IPS-NIHi7 (cell line): ENCODE measurements around the gene APH1B.
"Not testable (repeated sequence)": the region's sequence is repeated elsewhere in the genome, so short reads cannot be mapped to it uniquely, and the experiment has no call there.

Source experiments
- DNase-seq: peaks from one replicate; pipeline ENCODE4 v3.0.0; 2012; ENCODE audit warnings: mixed read lengths; ENCODE audit errors: extremely low spot score

The APH1B gene

GRCh38 chr15:63296195-63296594, 18.8 kb downstream of the APH1B start:
- DNase-seq = no peak

- no peak for DNase-seq
Observed at GRCh38 chr15:63299943-63300575, 22.7 kb downstream of the APH1B start.

DNA sequence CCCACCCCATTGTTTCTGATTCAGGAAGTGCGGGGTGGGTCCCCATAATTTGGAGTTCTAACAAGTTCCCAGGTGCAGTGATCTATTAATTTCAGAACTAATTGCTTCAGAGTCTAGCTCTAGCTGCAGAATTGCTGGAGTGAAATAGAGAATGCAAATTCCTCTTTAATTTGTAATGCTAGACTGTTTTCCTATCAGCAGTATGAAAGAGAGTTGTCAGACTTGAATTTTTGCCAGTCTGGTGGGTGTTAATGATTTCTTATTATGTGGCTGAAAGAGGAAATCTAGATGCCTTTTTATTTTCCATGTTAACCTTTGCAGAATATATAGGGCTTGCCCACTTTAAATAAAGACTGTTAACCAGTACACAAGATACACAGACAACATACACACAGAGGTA, 23.7 kb downstream of the APH1B start:
- no peak for DNase-seq

- no peak for DNase-seq
Observed at GRCh38 chr15:63305260-63305659, 27.9 kb downstream of the APH1B start.

GRCh38 chr15:63306492-63307073, 29.2 kb downstream of the APH1B start:
- DNase-seq = no peak

DNA sequence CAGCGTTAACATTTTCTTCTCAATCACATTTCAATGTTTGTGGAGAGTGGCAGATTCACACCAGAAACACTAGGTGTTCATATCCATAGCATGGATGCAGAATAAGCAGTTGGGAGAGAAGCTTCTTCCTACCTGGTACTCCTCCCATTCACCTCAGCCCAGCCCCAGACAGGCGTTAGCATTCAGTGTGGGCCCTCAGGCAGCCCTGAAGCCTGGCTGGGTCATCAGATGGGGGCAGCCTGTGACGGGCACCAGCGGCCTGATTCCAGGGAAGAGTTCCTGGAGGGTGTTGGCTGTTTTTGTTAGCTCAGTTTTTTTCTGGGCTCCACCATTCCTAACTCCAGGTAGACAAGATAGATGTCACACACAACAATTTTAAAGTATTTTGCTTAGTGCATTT, 31.1 kb downstream of the APH1B start:
- DNase-seq = peak; percentile 29

DNA sequence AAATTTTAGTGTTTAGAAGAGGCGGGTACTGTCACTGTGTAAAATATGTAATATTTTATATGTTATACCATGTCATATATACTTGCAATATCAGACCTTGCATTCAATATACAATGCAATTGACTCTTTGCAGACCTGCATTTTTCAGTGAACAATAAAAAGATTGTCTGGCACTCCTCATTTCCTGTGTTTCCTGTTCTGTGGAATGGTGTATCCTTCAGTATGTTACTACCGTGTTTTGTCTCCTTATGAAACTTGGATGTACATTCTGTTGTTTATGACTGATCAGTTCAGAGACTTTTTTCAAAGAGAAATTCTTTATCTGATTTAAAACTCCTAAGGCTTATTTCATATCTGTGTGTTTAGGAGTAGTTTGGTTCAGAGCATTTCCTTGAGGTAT, 31.5 kb downstream of the APH1B start:
- no peak for DNase-seq

DNA sequence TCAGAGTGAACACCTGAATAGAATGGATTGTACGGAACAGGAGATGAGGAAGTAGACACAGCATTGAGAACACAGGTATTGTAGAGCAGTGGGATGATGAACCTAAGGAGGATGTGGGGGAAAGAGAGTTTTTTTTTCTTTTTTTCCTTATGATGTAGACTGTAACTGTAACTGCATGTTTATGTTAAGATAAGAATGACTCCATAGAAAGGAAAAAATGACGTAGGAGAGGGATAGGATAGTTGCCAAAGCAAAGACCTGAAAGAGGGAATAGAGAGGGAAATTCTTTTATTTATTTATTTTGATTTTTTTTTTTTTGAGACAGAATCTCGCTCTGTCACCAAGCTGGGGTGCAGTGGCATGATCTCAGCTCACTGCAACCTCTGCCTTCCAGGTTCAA, 33.2 kb downstream of the APH1B start:
- no peak for DNase-seq

- no peak for DNase-seq
Observed at GRCh38 chr15:63312286-63312685, 34.9 kb downstream of the APH1B start.

GRCh38 chr15:63313825-63314224, 36.4 kb downstream of the APH1B start:
- no peak for DNase-seq

DNA sequence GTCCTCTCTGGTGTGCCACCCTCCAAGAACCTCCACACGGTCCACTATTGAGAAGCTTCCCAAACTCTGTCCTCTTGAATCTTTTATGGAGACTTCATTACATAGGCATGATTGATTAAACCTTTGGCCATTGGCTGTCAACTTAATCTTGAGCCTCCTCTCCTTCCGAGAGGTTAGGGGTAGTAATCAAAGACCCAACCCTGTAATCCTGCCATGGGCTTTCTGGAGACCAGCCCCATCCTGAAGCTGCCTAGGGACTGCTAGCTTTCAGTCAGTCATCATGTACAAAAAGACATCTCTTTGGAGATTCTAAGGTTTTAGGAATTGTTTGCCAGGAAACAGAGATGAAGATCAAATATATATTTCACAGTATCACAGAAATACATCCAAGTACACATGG, 37.0 kb downstream of the APH1B start:
- DNase-seq = no peak

- DNase-seq = no peak
Observed at GRCh38 chr15:63318344-63318743, 40.9 kb downstream of the APH1B start.

- no peak for DNase-seq
Observed at GRCh38 chr15:63319065-63319464, 41.7 kb downstream of the APH1B start.

- DNase-seq = not testable (repeated sequence)
Observed at GRCh38 chr15:63320446-63320845, 43.0 kb downstream of the APH1B start.

DNA sequence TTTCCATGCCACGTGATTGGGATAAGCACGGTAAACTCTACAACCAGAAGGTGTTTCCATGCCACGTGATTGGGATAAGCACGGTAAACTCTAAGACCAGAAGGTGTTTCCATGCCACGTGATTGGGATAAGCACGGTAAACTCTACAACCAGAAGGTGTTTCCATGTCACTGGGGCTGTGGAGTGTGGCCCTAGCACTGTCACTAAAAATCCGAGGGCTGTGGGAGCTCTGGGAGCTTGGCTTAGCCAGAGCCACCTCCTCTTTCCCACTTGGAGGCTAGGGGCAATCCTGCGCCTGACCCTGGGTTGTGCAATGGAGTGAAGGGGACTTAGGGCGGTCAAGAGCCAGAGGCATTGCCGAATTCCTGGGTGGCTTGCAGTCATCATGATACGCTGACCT, 43.6 kb downstream of the APH1B start:
- DNase-seq = not testable (repeated sequence)

GRCh38 chr15:63321462-63321861, 44.1 kb downstream of the APH1B start:
- DNase-seq = no peak

- peak; percentile 9 for DNase-seq
Observed at GRCh38 chr15:63322541-63322940, 45.1 kb downstream of the APH1B start.

DNA sequence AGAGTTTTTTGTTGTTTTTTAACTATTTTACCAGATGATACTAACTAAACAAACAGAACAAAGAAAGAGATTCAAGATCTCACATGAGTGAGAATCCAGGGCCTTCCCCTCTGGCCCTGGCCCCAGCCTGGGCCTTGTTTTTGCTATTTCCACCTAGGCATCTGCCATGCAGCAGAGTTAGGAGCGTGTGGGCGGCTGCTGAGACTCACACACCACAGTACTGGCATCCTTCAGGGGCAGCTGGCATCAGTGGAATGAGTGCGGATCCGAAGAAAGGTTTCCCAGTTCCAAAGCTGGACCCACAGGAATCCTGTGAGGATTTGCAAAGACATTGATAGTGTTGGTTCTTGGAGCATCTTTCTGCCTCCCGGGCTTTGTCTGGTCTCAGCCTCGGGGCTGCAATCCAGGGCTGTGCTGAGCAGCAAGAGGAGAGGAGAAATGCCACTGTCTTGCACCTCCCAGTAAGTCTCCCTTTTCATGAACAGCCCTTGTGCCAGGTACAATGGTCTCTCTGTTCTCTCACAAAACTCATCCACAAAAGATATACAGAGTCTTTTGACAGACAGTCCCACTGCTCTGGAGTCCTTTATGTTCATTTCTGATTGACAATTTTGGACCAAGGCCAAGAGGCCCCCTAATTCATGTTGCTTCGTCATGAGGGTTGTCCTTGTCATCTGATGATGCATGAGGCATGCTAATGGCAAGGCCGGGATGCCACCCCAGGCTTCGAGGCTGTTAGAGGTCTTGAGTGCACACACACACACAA, 46.6 kb downstream of the APH1B start:
- no peak for DNase-seq

DNA sequence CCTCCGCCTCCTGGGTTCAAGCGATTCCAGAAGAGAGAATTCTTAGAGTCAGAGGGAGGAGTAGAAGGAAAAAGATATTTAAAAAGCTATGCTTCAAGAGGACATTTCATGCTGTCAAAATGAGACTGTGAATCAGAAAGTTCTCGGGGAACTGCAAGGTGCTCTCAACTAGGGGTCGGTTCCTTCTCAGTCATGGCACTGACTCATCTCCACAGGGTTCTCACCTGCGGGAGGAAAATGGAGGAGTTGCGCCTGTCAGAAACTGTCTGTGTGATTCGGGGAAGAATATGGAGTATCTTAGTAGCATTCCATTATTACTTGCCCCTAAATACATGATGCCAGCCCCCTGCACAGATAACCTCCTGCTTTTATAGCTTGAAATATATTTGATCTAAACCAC, 47.4 kb downstream of the APH1B start:
- no peak for DNase-seq

- DNase-seq = no peak
Observed at GRCh38 chr15:63327648-63328421, 50.4 kb downstream of the APH1B start.

DNA sequence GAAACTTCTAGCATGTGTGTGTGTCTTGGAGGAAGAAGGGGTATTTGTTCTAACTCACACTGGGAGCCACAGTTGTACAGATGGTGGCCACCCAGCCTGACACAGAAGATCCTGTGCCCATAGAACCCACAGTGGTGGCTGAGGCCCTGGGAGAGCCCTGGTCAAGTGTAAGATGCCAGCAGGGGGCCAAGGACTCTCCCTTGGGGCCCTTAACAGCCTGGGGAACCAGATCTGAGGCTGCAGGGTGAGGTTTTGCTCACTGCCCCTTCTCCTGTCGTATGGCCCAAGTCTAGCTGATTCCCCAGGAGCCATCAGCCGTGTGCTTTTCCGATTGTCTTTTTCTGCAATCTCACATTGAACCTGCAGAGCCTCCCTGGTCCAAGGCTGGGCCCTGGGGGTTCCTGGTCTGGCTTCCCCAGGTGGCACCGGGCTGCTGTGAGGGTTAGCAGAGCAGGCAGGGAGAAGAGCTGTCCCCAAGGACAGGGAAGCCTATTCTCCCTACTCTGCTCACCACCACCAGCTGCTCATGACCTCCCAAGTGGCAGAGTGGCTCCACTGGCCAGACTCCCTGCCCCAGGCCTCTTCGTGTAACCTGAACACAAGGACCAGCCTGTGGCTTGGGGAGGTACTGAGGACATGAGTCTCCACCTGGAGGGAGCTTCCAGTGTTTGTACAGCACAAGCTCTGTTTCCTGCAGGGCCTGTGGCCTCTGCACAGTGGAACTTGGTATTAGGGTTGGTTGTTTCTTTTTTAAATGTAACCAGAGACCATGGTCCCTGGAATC, 52.4 kb downstream of the APH1B start:
- DNase-seq = no peak

GRCh38 chr15:63330926-63331325, 53.5 kb downstream of the APH1B start:
- DNase-seq = no peak
